Muscle layer of colon (tissue), 2 donors: Measurements from ENCODE around the gene PYGL.
"Not testable (repeated sequence)": the region's sequence is repeated elsewhere in the genome, so short reads cannot be mapped to it uniquely, and the experiment has no call there.

Experiments
- H3K27ac ChIP-seq: one replicate; pipeline ENCODE4 v1.7.0; 2013; ENCODE audit warnings: low read depth, mild to moderate bottlenecking, low read length, moderate library complexity
- H3K27me3 ChIP-seq, 2 donors: one replicate each; pipeline ENCODE4 v1.7.0; 2013; ENCODE audit warnings: low read length in 2 of 2, mild to moderate bottlenecking in 2 of 2; ENCODE audit not compliant: insufficient read depth in 2 of 2, control insufficient read depth in 1 of 2
- H3K36me3 ChIP-seq: one replicate; pipeline ENCODE4 v1.7.0; 2013; ENCODE audit warnings: mild to moderate bottlenecking, low read length; ENCODE audit not compliant: insufficient read depth
- H3K4me1 ChIP-seq: one replicate; pipeline ENCODE4 v1.7.0; 2013; ENCODE audit warnings: mild to moderate bottlenecking, low read length; ENCODE audit not compliant: insufficient read depth
- H3K4me3 ChIP-seq, 2 donors: one replicate each; pipeline ENCODE4 v1.7.0; 2013; ENCODE audit warnings: low read length in 2 of 2, low read depth in 1 of 2, mild to moderate bottlenecking in 1 of 2, moderate library complexity in 1 of 2
- H3K9ac ChIP-seq: one replicate; pipeline ENCODE4 v1.7.0; 2013; ENCODE audit warnings: low read length
- H3K9me3 ChIP-seq: one replicate; pipeline ENCODE4 v1.7.0; 2013; ENCODE audit warnings: mild to moderate bottlenecking, low read length
- donor health status: abdominal sarcoma.
- donor health status: Adenocarcinoma of cecum.

The PYGL gene

GRCh38 chr14:50970886-50971781 is 26.9 kb upstream of the PYGL start:
- Histone ChIP-seq H3K36me3 (no peaks in the 10 kb centered on the region), H3K9me3 (no peaks in the 10 kb centered on the region), H3K27me3 (no peaks in the 10 kb centered on the region), H3K9ac (no peak overlapping the region), H3K27ac (no peak overlapping the region), H3K4me3 (no peak overlapping the region), H3K4me1 (no peaks in the 10 kb centered on the region)

DNA sequence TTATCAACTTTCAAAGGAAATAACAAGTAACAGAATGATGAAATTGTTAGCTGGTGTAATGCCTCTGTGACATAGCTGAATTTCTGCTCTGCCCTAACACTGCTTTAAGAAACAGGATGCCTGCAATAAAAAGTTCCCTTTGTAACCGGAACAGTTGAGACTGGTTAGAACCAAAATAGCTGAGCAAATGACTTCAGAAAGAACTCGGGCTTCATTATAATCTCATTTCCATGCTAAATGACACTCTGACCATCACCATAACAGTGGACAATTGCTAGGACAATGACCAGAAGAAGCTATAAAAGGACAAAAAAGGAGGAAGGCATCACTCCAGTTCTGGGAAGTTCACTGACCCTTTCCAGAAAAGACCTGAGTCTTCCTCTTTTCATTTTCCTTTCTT is 23.5 kb upstream of the PYGL start:
- H3K9ac ChIP-seq, result no peak overlapping the region
- H3K27ac ChIP-seq, result no peak overlapping the region
- no peaks in the 10 kb centered on the region for H3K9me3 ChIP-seq
- H3K27me3 ChIP-seq, result no peaks in the 10 kb centered on the region
- H3K4me3 ChIP-seq, result no peak overlapping the region
- peaks cover 18% of the 10 kb centered on the region for H3K4me1 ChIP-seq
- no peaks in the 10 kb centered on the region for H3K36me3 ChIP-seq

DNA sequence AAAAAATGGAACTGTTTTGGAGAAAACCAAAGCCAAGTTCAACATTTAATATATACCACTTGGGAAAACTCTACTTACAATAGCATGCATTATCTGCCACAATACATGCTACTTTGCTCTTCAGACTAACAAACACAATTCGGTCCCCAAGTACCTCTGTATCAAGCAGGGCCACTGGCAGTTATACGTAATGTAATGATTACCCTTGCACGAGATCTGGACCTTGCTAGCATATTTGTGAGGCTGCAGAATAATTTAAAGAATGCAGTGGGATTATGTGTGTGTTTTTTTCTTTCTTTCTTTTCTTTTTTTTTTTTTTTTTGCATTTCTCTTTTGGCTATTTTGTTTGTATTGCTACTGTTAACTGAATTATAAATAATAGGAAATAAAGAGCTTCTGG is 22.8 kb upstream of the PYGL start:
- no peak overlapping the region for H3K9ac ChIP-seq

GRCh38 chr14:50964683-50965390 is 20.6 kb upstream of the PYGL start:
- H3K9ac ChIP-seq, result no peak overlapping the region
- H3K27me3 ChIP-seq, result no peaks in the 10 kb centered on the region
- no peak overlapping the region for H3K4me3 ChIP-seq
- peaks cover 40% of the 10 kb centered on the region for H3K4me1 ChIP-seq
- H3K36me3 ChIP-seq, result no peaks in the 10 kb centered on the region
- no peaks in the 10 kb centered on the region for H3K9me3 ChIP-seq
- H3K27ac ChIP-seq, result no peak overlapping the region

More for the DNA sequence above, 22.8 kb upstream of the PYGL start:
- Histone ChIP-seq H3K9me3 (no peaks in the 10 kb centered on the region), H3K27me3 (no peaks in the 10 kb centered on the region), H3K4me1 (peaks cover 25% of the 10 kb centered on the region), H3K4me3 (no peak overlapping the region), H3K36me3 (no peaks in the 10 kb centered on the region), H3K27ac (no peak overlapping the region)

GRCh38 chr14:50963919-50964318 is 19.6 kb upstream of the PYGL start:
- Histone ChIP-seq H3K36me3 (no peaks in the 10 kb centered on the region), H3K4me3 (no peak overlapping the region), H3K27ac (no peak overlapping the region), H3K9ac (no peak overlapping the region), H3K4me1 (peaks cover 40% of the 10 kb centered on the region), H3K27me3 (no peaks in the 10 kb centered on the region), H3K9me3 (no peaks in the 10 kb centered on the region)

DNA sequence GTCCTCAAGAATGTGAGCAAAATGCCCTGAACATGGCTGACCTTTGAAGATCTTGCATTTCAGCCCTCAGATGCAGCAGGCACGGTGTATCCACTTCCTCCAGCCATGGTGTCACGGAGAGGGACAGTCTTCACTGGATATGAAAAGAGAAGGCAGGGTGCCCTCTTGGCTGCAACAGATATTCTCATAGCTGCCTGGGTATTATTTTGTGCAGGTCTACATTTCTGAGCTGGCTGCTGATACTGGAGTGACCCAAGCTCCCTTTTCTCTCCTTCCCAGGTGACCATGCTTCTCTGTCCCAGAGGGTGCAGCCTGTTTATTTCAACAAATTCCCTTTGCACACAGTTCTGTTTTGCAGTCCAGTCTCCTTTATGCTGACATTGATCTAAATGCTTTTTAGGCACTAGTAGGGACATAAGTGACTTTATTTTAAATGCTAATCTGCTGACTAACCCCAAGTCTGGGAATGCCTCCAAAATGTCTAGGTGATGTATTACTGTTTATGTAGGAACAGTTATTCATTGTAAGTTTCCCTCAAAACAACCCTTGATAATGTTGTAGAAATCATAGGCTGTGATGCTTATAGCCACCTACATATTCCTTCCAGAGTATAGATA is 17.4 kb upstream of the PYGL start:
- Histone ChIP-seq H3K27ac (peak overlapping the region; percentile 59), H3K9ac (no peak overlapping the region), H3K4me3 (peak overlapping the region in 1 of 2 donors; percentile 24), H3K27me3 (no peaks in the 10 kb centered on the region), H3K4me1 (peaks cover 40% of the 10 kb centered on the region), H3K36me3 (no peaks in the 10 kb centered on the region), H3K9me3 (no peaks in the 10 kb centered on the region)

DNA sequence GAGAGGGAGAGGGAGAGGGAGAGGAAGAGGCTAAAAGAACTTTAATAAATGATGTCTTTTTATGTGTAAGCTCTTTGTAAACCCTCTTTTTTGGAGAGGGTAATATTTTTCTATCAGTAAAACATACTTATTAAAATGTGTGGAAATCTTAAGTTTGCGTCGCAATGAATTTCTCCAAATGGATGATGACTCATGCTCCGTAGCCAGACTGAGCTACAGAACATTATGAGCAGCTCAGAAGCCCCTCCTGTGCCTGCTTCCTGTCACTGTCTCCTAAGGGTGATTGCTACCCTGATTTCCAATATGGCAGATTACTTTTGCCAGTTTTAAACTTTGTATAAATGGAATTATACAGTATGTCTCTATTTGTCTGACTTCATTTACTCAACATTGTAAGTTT is 13.0 kb upstream of the PYGL start:
- Histone ChIP-seq H3K9ac (no peak overlapping the region), H3K27me3 (no peaks in the 10 kb centered on the region), H3K4me3 (no peak overlapping the region), H3K36me3 (no peaks in the 10 kb centered on the region), H3K9me3 (no peaks in the 10 kb centered on the region), H3K4me1 (peaks cover 25% of the 10 kb centered on the region), H3K27ac (no peak overlapping the region)

GRCh38 chr14:50956421-50956820 is 12.1 kb upstream of the PYGL start:
- H3K4me3 ChIP-seq, H3K9me3 ChIP-seq, H3K27ac ChIP-seq: not testable (repeated sequence)

GRCh38 chr14:50955373-50956043 is 11.2 kb upstream of the PYGL start:
- H3K4me3 ChIP-seq, result peak overlapping the region in 1 of 2 donors; percentile 14
- H3K4me1 ChIP-seq, result peaks cover 8% of the 10 kb centered on the region
- H3K9ac ChIP-seq, result no peak overlapping the region
- no peaks in the 10 kb centered on the region for H3K27me3 ChIP-seq
- H3K9me3 ChIP-seq, result no peaks in the 10 kb centered on the region
- H3K36me3 ChIP-seq, result no peaks in the 10 kb centered on the region
- H3K27ac ChIP-seq, result no peak overlapping the region

More at GRCh38 chr14:50956421-50956820, 12.1 kb upstream of the PYGL start:
- peaks cover 16% of the 10 kb centered on the region for H3K4me1 ChIP-seq
- H3K9ac ChIP-seq, H3K27me3 ChIP-seq, H3K36me3 ChIP-seq: not testable (repeated sequence)

DNA sequence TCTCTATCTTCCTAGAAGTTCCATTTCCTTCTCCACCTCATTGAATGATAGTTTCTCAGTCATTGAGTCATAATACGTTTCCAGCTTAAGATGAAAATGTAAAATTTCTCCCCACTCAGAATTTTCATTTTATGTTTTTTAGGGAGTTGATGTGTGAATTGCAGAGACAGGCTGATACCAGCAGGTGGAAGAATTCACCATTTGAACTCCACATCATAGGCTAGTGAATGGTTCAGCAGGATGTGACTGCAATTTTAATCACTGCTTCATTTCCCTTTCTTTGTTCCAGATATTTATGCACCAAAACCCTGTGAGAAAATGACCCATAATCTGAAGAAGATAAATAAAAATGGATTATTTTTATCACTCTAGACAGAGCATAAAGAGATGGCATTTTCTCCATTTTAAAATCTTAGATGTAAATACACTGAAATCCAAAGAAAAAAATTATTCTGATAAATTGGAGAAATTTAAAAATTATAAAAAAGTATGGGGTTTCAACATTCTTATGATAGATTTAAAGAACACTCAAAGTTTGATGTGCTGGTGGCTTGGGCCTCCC is 10.6 kb upstream of the PYGL start:
- Histone ChIP-seq H3K27ac (no peak overlapping the region), H3K9ac (no peak overlapping the region), H3K27me3 (no peaks in the 10 kb centered on the region)

DNA sequence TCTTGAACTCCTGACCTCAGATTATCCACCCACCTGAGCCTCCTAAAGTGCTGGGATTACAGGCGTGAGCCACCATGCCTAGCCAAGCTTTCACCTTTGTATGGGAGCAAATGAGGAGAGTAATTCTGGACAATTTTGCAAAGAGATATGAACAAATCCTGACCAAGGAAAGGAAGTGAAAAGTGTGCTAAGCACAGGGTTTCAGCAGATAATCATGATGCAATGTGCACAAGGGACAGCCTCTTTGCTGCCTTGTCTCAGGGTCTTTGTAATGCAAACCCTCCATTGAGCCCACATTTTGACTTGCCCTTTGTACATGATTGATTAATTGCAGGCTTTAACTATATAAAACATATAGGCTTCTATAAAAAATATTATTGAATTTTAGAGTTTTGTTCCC is 9.2 kb upstream of the PYGL start:
- Histone ChIP-seq H3K27ac (no peak overlapping the region), H3K9me3 (no peaks in the 10 kb centered on the region), H3K27me3 (no peaks in the 10 kb centered on the region), H3K4me3 (no peak overlapping the region), H3K4me1 (peaks cover 8% of the 10 kb centered on the region), H3K9ac (no peak overlapping the region), H3K36me3 (no peaks in the 10 kb centered on the region)

More for the DNA sequence above, 10.6 kb upstream of the PYGL start:
- H3K9me3 ChIP-seq, result no peaks in the 10 kb centered on the region
- H3K4me1 ChIP-seq, result peaks cover 8% of the 10 kb centered on the region
- no peak overlapping the region for H3K4me3 ChIP-seq
- no peaks in the 10 kb centered on the region for H3K36me3 ChIP-seq
